ENCODE measurements around the gene PHF5A.
"Not testable (repeated sequence)": the region's sequence is repeated elsewhere in the genome, so short reads cannot be mapped to it uniquely, and the experiment has no call there.

The PHF5A gene

GRCh38 chr22:41488596-41489385 lies 20.3 kb upstream of the PHF5A start:
- in situ Hi-C loops (cut with MboI; ENCODE audit: low sequenced_read_pairs), result no loop called here

GRCh38 chr22:41488076-41488475 lies 19.6 kb upstream of the PHF5A start:
- in situ Hi-C loops (cut with MboI; ENCODE audit: low sequenced_read_pairs), result no loop called here

DNA sequence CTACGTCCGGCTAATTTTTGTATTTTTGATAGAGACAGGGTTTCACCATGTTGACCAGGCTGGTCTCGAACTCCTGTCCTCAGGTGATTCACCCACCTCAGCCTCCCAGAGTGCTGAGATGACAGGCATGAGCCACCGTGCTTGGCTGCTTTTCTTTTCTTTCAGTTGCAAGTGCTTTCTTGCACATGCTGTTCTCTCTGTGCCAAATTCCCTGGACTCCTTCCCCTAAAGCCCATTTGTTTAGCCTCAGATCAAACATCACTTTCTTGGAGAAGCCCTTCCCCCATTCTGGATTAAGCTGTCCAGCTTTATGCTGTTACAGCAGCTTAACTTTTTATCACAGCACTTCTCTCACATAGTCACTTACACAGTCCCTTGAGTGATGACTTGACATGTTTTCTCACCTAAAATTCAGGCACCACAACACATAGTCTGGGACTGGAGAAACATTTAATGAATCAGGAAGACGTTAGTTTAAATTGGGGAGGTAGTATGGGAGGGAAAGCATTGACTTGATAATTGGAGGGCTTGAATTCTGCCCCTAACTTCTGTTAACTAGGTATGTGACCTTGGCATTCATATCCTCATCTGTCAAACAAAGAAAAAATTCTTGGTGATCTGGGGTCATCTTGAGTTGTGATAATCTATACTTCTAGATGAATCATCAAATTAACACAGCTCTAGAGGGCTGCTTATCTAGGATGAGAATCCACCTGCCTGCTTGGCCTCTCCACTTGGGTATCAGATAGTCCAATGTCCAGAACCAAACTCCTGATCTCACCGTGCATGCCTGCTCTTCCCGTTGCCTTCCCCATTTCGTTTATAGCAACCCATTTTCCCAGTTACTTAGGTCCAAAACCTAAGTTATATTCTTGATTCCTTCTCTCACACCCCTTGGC lies 18.8 kb upstream of the PHF5A start:
- in situ Hi-C loops (cut with MboI; ENCODE audit: low sequenced_read_pairs), result no loop called here

DNA sequence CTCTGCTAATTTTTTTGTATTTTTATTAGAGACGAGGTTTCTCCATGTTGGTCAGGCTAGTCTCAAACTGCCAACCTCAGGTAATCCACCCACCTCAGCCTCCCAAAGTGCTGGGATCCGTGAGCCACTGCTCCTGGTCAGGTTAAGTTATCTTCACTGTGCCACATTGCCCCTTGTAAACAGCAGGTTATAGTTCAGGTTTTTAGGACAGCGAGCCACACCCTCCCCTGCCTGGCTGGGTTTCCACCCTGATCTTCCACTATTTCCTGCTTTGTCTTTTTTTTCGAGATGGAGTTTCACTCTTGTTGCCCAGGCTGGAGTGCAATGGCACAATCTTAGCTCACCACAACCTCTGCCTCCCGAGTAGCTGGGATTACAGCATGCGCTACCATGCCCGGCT lies 16.5 kb upstream of the PHF5A start:
- in situ Hi-C loops (cut with MboI; ENCODE audit: low sequenced_read_pairs), result no loop called here

DNA sequence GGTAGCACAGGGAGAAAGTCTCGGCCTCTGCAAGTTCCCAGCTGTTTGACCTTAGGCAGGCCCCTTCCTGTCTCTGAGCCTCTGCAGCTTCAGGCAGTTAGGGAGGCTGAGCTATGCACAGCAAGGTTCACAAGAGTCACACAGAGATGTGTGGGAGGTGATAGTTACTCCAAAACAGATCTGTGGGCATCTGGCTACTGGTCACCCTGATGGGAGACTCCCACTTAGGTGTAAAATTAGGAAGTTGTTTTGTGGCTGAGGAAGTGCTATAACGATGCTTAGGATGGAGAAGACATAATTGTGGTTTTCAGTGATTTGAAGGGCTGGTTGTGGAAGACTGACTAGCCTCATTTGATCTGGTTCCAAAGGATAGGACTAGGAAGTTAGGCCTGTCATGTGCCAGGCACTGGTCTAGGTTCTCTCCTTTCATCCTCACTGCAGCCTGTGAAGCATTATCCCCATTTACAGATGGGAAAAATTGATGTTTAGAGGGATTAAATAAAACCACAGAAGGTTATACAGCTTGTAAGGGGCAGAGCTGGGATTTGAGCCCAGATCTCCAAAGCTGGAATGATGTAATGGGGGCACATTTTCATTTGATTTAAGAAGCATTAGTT lies 13.9 kb upstream of the PHF5A start:
- in situ Hi-C loops (cut with MboI; ENCODE audit: low sequenced_read_pairs), result no loop called here

DNA sequence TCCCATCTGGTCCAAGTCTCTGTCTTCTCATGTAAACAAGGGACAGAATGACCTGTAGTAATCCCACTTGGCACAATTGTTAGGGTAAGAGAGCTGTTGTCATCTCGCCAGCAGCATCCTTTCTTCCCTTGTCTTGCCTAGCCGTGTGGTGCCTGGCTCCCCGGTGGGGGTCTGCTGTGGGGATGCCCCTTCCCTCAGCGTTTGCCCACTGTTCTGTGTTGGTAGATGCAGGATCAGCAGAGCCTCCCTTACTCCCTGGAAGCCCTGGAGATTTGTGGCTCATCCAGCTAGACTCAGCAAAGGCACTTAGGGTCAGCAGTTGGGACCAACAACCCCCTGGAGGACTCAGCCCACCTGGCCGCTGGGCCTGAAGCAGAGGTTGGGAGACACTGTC lies 13.4 kb upstream of the PHF5A start:
- in situ Hi-C loops (cut with MboI; ENCODE audit: low sequenced_read_pairs), result no loop called here

DNA sequence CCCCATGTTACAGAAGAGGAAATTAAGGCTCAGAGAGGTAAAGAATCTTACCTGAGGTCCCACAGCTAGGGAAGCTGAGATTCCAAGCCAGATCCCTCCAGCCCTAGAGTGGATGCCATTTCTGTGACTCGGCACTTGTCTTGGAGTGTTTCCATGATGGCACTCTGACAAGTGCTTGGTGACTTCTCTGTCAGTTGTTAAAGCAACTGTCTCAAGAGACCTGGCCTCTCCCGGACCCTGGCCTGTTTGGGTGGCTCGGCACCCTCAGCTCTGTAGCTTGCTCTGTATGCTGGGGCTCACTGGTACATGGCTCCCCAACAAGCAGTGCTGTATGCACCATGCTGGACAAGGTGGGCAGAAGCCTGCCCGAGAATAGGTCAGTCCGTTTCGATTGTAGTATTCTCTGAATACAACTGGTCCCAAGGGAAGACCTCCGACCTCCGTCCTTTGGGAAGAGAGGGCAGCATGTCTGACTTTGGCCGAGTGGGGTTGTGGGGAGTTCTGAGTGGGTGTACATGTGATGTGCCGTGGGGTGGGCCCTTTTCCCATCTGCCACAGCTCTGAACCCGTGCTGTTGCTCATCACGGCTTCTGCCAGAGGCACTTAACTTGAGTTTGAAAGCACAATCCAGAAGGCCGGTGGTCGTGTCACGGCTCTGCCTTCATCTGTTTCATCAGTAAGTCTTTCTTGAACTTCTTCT lies 12.8 kb upstream of the PHF5A start:
- in situ Hi-C loops (cut with MboI; ENCODE audit: low sequenced_read_pairs), result no loop called here

DNA sequence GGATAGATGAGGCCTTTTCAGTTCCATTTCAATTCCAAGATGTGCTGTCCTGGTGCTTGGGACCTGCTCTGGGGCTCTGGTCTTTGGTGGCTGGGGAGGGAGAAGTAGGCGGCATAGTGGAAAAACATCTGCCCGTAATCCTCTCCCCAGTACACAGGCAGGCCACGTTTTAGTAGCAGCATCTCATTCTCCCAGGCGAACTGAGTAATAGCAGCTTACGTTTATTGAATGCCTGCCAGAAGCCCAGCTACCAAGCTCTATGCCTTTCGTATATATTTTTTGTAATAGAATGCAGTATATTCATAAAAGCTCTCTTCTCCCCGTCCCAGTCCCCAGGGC lies 11.9 kb upstream of the PHF5A start:
- in situ Hi-C loops (cut with MboI; ENCODE audit: low sequenced_read_pairs), result no loop called here

- in situ Hi-C loops (cut with MboI; ENCODE audit: low sequenced_read_pairs), result no loop called here
Measured at GRCh38 chr22:41479671-41480396, 11.3 kb upstream of the PHF5A start.

DNA sequence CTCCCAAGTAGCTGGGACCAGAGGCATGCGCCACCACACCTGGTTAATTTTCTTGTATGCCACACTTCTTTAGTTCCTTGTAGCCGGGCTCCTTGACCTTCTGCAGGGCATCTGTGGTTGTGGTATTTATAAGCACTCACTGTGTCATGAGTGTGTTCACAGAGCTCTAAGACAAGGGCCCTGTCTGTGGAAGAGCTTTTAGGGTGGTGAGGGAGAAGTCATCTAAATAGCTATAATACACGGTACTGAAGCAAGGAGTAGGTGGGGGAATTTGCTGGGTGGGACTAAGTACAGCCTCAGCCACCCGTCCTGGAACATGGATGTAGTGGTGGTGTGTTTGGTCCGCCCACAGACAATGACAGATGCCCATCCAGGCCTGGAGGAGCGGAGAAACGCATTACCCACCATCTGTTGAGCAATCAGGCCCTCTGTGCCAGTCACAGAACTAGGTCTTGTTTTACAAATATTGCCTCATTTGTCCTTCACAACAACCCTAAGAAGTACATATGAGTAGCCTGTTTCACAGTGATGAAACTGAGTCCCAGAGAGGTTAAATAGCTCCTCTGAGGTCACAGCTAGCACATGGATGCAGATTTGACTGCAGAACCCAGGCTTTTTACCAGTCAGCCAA lies 10.5 kb upstream of the PHF5A start:
- in situ Hi-C loops (cut with MboI; ENCODE audit: low sequenced_read_pairs), result no loop called here

DNA sequence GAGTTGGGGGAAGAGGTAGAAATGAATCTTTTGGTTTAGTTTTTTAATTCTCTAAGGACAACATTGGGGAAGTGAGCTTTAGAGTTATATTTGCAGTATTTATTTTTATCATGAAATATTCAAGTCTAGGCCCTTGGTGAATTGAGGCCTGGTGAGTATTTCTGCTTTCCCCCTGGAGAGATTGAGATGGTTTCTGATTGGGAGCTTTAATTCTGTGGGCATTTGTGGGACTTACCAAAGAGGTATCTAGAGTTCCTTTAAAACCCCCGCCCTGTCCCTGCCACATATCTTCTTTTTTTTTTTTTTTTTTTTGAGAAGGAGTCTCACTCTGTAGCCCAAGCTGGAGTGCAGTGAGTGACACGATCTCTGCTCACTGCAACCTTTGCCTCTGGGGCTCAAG lies 10.0 kb upstream of the PHF5A start:
- in situ Hi-C loops (cut with MboI; ENCODE audit: low sequenced_read_pairs), result no loop called here

DNA sequence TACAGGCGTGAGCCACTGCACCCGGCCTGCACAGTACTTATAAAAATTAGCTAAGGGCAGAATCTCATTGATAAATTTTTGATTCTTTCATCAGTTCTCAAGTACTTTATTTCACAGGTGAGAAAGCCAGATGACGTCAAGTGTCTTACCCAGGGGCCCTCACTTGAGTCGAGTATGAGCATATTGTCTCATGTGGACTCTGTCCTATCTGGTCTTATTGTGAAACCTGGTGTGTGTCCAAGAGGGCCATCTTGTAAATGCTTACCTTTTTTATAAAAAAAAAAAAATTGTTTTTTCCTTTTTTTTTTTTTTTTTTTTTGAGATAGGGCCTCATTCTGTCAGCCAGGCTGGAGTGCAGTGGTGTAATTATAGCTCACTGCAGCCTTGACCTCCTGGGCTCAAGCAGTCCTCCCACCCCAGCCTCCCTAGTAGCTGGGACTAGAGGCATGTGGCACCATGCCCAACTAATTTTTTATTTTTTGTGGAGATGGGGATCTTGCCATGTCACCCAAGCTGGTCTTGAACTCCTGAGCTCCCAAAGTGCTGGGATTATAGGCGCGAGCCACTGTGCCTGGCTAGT lies 6.5 kb upstream of the PHF5A start:
- in situ Hi-C loops (cut with MboI; ENCODE audit: low sequenced_read_pairs), result no loop called here

DNA sequence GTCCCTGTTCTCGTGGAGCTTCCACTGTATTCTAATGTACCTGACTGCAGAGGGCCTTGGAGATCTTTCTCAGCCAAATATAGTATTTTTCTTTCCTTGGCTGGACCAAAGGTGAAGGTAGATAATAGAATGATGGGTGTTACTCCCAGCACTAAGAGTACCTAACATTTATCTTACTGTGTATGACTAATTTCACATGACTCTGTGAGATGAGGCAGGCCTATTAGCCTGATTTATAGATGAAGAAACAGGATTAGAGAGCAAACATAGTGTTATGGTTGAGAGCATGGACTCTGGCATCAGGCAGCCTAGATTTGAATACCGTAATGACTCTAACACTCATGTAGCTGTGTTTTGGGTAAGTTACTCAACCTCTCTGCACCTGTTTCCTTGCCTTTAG lies 3.1 kb upstream of the PHF5A start:
- in situ Hi-C loops (cut with MboI; ENCODE audit: low sequenced_read_pairs), result no loop called here

DNA sequence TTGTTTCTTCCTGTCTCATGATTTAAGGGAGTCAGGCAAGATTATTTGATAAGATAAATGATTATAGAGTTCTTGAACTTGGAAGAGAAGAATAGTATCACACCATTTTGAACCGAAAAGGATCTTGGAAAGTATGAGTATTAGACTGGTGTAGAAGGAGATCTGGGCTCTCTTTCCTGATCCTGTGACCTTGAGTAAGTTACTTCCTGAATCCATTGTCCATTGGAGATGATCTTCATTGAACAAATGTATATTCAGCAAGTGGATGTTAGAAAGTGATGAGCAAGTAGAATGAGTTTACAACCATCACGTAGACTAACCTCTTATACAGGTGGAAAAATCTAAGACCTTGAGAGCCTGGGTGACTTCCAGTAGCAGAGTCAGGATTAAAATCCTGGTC lies 2.4 kb upstream of the PHF5A start:
- in situ Hi-C loops (cut with MboI; ENCODE audit: low sequenced_read_pairs), result no loop called here

DNA sequence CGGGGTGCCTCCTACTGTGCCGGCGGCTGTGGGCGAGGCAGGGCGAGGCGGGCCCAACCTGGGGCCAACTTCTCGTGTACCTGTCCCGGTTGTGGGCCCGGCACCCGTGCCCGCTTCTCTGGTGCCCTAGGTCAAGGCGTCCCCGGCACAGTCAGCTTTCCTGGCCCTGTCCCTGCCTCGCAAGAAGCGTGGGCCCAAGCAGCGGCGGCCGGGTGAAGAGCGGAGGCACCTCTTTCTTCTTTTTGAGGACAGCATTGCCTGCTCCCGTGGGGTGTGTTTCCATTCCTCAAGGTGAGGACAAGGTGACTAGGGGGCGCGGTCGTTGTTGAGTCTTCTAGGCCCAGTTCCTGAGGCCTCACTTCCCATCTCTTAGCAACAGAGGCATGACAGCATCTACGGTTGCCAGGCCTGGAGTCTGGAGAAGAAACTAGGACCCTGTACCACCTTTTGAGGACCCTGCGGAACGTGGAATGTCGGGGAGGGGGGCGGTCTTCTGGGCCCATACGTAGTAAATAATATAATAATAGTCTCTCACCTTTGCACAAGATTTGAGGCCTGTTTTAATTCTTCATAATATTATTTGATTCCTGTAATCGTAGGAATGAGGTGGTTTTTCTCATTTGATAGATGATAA lies 843 bp upstream of the PHF5A start:
- in situ Hi-C loops (cut with MboI; ENCODE audit: low sequenced_read_pairs), result no loop called here

- in situ Hi-C loops (cut with MboI; ENCODE audit: low sequenced_read_pairs), result no loop called here
Measured at GRCh38 chr22:41461901-41462300, 6.6 kb downstream of the PHF5A start.

DNA sequence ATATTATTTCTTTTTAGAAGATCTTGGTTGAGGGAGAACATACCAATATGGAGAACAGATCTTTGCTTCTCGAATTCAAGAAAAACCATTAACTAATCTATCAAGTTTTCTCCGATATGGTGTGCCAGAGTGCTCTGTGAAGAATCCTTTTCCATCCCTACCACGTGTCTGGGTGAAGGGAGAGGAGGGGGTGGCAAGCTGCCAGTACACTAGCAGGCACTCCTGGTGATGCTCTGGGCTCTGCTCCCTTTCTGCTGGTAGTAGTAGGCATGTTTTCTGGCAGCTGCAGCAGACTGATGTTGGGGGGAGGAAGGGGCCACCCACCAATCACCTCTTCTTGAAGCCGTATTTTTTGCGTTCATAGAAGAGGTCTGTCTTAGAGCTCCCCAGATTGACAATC lies 8.4 kb downstream of the PHF5A start:
- in situ Hi-C loops (cut with MboI; ENCODE audit: low sequenced_read_pairs), result not testable (repeated sequence)

GRCh38 chr22:41459431-41459830 lies 9.1 kb downstream of the PHF5A start:
- in situ Hi-C loops (cut with MboI; ENCODE audit: low sequenced_read_pairs), result no loop called here

DNA sequence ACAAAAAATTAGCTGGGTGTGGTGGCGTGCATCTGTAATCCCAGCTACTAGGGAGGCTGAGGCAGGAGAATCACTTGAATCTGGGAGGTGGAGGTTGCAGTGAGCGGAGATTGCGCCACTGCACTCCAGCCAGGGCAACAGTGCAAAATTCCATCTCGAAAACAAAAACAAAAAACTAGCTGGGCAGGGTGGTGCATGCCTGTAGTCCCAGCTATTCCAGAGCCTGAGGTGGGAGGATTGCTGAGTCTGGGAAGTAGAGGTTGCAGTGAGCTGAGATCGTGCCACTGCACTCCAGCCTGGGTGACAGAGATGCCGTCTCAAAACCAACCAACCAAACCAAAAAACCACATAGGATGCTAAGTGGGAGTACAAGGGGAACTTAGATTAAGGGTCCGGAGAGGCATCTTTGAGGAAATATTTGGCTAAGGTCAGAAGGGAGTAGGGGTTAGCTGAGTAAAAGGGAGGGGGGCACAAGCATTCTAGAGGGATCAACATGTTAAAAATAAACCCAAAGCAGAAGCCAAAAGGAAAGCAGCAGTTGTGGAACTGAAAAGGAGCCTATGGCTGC lies 10.2 kb downstream of the PHF5A start:
- in situ Hi-C loops (cut with MboI; ENCODE audit: low sequenced_read_pairs), result no loop called here
